Ovary (tissue), 3 donors: ENCODE data around the gene AFF2.

Source experiments
- CTCF ChIP-seq, 3 donors: fragments of 450-650 bp in 2 of 3; fragments of 200-600 bp in 1 of 3; IDR thresholded peaks; one replicate each; pipeline versions ENCODE4 v1.5.1 to v1.8.0; 2016 to 2022; ENCODE audit warnings: antibody characterized with exemption in 3 of 3, mild to moderate bottlenecking in 1 of 3
- EP300 ChIP-seq: sonication (generic); formaldehyde crosslinking; IDR thresholded peaks from one replicate; pipeline ENCODE4 v1.6.1; 2017; ENCODE audit warnings: antibody characterized with exemption
- POLR2A ChIP-seq: fragments of 450-650 bp; IDR thresholded peaks from one replicate; pipeline ENCODE4 v1.6.1; 2017; ENCODE audit warnings: antibody characterized with exemption, mild to moderate bottlenecking, moderate library complexity
- donor health status: DM: no; HTN: no; CAD: no.

- no peak for TF ChIP-seq POLR2A
- TF ChIP-seq CTCF (IDR thresholded peaks at IDR 0.05) = no peak
- TF ChIP-seq EP300 = no peak
Observed at GRCh38 chrX:148615491-148615890, 115.1 kb downstream of the AFF2 start.
